HG02610 (cell line): ENCODE data around the gene UBR4.

ENCODE experiments used
- ATAC-seq: cut with Tn5 transposase; IDR thresholded peaks from one replicate; pipeline ENCODE4 v1.9.1; 2021; ENCODE audit warnings: mild to moderate bottlenecking, moderate library complexity; ENCODE audit not compliant: unreplicated experiment

Gene UBR4

GRCh38 chr1:19149736-19150135, 60.3 kb downstream of the UBR4 start:
- ATAC-seq: no peak

- ATAC-seq: no peak
These were observed 69.6 kb downstream of the UBR4 start for GRCh38 chr1:19140465-19140864.

GRCh38 chr1:19139711-19140110, 70.4 kb downstream of the UBR4 start:
- ATAC-seq: no peak

GRCh38 chr1:19138958-19139581, 71.0 kb downstream of the UBR4 start:
- no peak for ATAC-seq

- no peak for ATAC-seq
These were observed 71.7 kb downstream of the UBR4 start for GRCh38 chr1:19138331-19138730.

GRCh38 chr1:19137158-19137557, 72.9 kb downstream of the UBR4 start:
- ATAC-seq: no peak

- ATAC-seq: no peak
These were observed 76.7 kb downstream of the UBR4 start for GRCh38 chr1:19133360-19133759.

GRCh38 chr1:19130468-19130867, 79.6 kb downstream of the UBR4 start:
- no peak for ATAC-seq

- ATAC-seq: no peak
These were observed 81.0 kb downstream of the UBR4 start for GRCh38 chr1:19128968-19129514.

GRCh38 chr1:19124273-19124672, 85.8 kb downstream of the UBR4 start:
- ATAC-seq: no peak

- no peak for ATAC-seq
These were observed 86.2 kb downstream of the UBR4 start for GRCh38 chr1:19123837-19124236.

GRCh38 chr1:19122668-19123067, 87.4 kb downstream of the UBR4 start:
- ATAC-seq: no peak

GRCh38 chr1:19121192-19121591, 88.9 kb downstream of the UBR4 start:
- no peak for ATAC-seq

GRCh38 chr1:19120070-19120469, 90.0 kb downstream of the UBR4 start:
- no peak for ATAC-seq

GRCh38 chr1:19115082-19115808, 94.8 kb downstream of the UBR4 start:
- no peak for ATAC-seq

GRCh38 chr1:19113697-19114092, 96.4 kb downstream of the UBR4 start:
- ATAC-seq: no peak

GRCh38 chr1:19112891-19113696, 97.0 kb downstream of the UBR4 start:
- no peak for ATAC-seq

GRCh38 chr1:19110257-19110927, 99.7 kb downstream of the UBR4 start:
- ATAC-seq: no peak

GRCh38 chr1:19109545-19109944, 100.5 kb downstream of the UBR4 start:
- ATAC-seq: no peak

GRCh38 chr1:19101244-19101643, 108.8 kb downstream of the UBR4 start:
- no peak for ATAC-seq

GRCh38 chr1:19100028-19100427, 110.0 kb downstream of the UBR4 start:
- ATAC-seq: no peak
